ENCODE data around the gene CLSTN2. TPM values are rescaled to one million over a fixed set of nuclear protein-coding genes. Genes with fewer than 3 reads are reported as not detected.

The CLSTN2 gene
- total RNA-seq, 1 experiment from 2014 or later: not detected

DNA sequence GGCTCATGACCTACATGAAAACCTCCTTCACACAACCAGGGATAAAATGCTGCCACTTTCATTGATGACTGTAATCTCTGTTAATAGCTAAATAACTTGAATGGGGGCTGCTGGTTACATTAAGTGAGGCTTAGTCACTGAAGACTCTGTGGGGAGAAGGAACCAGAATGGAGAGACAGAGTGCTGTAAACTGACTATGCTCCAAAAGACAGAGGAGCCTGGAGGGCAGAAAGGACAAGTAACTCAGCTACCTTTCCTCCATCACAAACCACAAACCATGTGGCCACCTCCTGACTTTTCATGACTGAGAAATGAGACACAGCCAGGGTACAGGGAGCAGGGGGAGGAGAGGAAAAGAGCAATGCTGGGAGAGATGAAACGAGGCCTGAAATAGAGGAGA, 645.8 kb downstream of the CLSTN2 start:
- no peak for DNase-seq

GRCh38 chr3:140584549-140584948, 649.6 kb downstream of the CLSTN2 start:
- no TSS peak for BruUV-seq (replicated peaks)
- TF ChIP-seq, protein P1, sequence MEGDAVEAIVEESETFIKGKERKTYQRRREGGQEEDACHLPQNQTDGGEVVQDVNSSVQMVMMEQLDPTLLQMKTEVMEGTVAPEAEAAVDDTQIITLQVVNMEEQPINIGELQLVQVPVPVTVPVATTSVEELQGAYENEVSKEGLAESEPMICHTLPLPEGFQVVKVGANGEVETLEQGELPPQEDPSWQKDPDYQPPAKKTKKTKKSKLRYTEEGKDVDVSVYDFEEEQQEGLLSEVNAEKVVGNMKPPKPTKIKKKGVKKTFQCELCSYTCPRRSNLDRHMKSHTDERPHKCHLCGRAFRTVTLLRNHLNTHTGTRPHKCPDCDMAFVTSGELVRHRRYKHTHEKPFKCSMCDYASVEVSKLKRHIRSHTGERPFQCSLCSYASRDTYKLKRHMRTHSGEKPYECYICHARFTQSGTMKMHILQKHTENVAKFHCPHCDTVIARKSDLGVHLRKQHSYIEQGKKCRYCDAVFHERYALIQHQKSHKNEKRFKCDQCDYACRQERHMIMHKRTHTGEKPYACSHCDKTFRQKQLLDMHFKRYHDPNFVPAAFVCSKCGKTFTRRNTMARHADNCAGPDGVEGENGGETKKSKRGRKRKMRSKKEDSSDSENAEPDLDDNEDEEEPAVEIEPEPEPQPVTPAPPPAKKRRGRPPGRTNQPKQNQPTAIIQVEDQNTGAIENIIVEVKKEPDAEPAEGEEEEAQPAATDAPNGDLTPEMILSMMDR (conservative IDR thresholded peaks at IDR 0.05): no peak
- no peak for TF ChIP-seq EZH2 (IDR thresholded peaks at IDR 0.05; ENCODE audit: low read depth)

More for the DNA sequence above, 645.8 kb downstream of the CLSTN2 start:
- Histone ChIP-seq H3F3A (ENCODE audit: insufficient read depth, low read depth) (peaks cover 5% of the 10 kb centered on the region; the same call in 1 of the 2 replicates), H3K27me3 (ENCODE audit: insufficient read depth, low read depth) (no peaks in the 10 kb centered on the region), H3K9me2 (ENCODE audit: insufficient read depth) (no peaks in the 10 kb centered on the region), H3K79me2 (ENCODE audit: low read depth) (no peaks in the 10 kb centered on the region), H3K36me3 (ENCODE audit: low read depth) (no peaks in the 10 kb centered on the region), H4K20me1 (ENCODE audit: insufficient read depth) (no peaks in the 10 kb centered on the region), H3K9me3 (ENCODE audit: insufficient read depth, low read depth) (no peaks in the 10 kb centered on the region), H3K27ac (no peak overlapping the region), H3K4me2 (peak overlapping the region; percentile 13; the same call in 1 of the 2 replicates), H3K4me1 (replicated peaks; ENCODE audit: insufficient read depth) (peaks cover 10% of the 10 kb centered on the region; the same call in 1 of the 2 replicates), H2AFZ (peak overlapping the region; percentile 56; the same call in 1 of the 2 replicates), H3K4me3 (no peak overlapping the region)
- POLR2A ChIA-PET (ENCODE audit: unreplicated experiment): interaction anchor here (0.7 kb wide), 1 partner anchor 80 kb away, joined by 3 read pairs; no protein-coding TSS in a partner anchor
- BruUV-seq (replicated peaks): no TSS peak
- CTCF ChIA-PET: no interaction called here
- TF ChIP-seq EZH2 (IDR thresholded peaks at IDR 0.05; ENCODE audit: low read depth): no peak
- TF ChIP-seq, protein P1 (conservative IDR thresholded peaks at IDR 0.05): no peak
- intact Hi-C loops (cut with micrococcal nuclease; ENCODE audit: unreplicated experiment): no loop called here

DNA sequence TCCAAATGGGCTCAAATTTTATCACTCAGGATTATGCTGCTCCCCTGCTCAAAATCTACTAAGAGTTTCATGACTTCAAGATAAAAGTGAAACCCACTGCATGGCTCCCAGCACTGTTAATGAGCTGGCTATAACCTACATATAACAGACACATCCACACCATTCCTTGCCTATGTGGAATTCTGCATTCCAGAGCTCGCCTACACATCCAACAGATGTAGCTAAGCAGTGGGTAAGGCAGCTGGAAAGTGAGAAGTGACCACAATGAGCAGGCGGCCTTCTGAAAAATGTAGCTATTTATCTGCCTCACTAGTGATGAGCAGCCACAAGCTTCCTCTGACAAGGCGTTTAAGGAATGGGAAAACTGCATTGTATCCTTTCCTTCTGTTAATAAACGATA, 650.8 kb downstream of the CLSTN2 start:
- no TSS peak for BruUV-seq (replicated peaks)
- Histone ChIP-seq H3K4me2 (no peak overlapping the region), H3K27me3 (ENCODE audit: insufficient read depth, low read depth) (no peaks in the 10 kb centered on the region), H3K79me2 (ENCODE audit: low read depth) (no peaks in the 10 kb centered on the region), H3K9me2 (ENCODE audit: insufficient read depth) (no peaks in the 10 kb centered on the region; the same call in 1 of the 2 replicates), H4K20me1 (ENCODE audit: insufficient read depth) (no peaks in the 10 kb centered on the region), H3K36me3 (ENCODE audit: low read depth) (no peaks in the 10 kb centered on the region), H3K27ac (no peak overlapping the region), H3K4me1 (replicated peaks; ENCODE audit: insufficient read depth) (peaks cover 5% of the 10 kb centered on the region; the same call in 1 of the 2 replicates), H3K9me3 (ENCODE audit: insufficient read depth, low read depth) (no peaks in the 10 kb centered on the region), H3K4me3 (no peak overlapping the region), H3F3A (ENCODE audit: insufficient read depth, low read depth) (peaks cover 5% of the 10 kb centered on the region; the same call in 1 of the 2 replicates), H2AFZ (no peak overlapping the region)
- intact Hi-C loops (cut with micrococcal nuclease; ENCODE audit: unreplicated experiment): no loop called here
- no peak for DNase-seq
- ChIA-PET CTCF (no interaction called here), POLR2A (ENCODE audit: unreplicated experiment) (no interaction called here)
- no peak for TF ChIP-seq EZH2 (IDR thresholded peaks at IDR 0.05; ENCODE audit: low read depth)
- TF ChIP-seq, protein P1 (conservative IDR thresholded peaks at IDR 0.05): no peak

More at GRCh38 chr3:140584549-140584948, 649.6 kb downstream of the CLSTN2 start:
- DNase-seq: no peak
- Histone ChIP-seq H3K79me2 (ENCODE audit: low read depth) (no peaks in the 10 kb centered on the region), H3K27me3 (ENCODE audit: insufficient read depth, low read depth) (no peaks in the 10 kb centered on the region), H3K9me2 (ENCODE audit: insufficient read depth) (no peaks in the 10 kb centered on the region; the same call in 1 of the 2 replicates), H4K20me1 (ENCODE audit: insufficient read depth) (no peaks in the 10 kb centered on the region), H3K4me3 (no peak overlapping the region), H3K27ac (no peak overlapping the region), H3K4me1 (replicated peaks; ENCODE audit: insufficient read depth) (peaks cover 10% of the 10 kb centered on the region; the same call in 1 of the 2 replicates), H3K9me3 (ENCODE audit: insufficient read depth, low read depth) (no peaks in the 10 kb centered on the region), H3K4me2 (no peak overlapping the region), H3F3A (ENCODE audit: insufficient read depth, low read depth) (peaks cover 9% of the 10 kb centered on the region; the same call in 1 of the 2 replicates), H2AFZ (no peak overlapping the region), H3K36me3 (ENCODE audit: low read depth) (no peaks in the 10 kb centered on the region)
- intact Hi-C loops (cut with micrococcal nuclease; ENCODE audit: unreplicated experiment): no loop called here
- ChIA-PET POLR2A (ENCODE audit: unreplicated experiment) (no interaction called here), CTCF (no interaction called here)

Data from PC-9 (cell line).